HepG2 (cell line): ENCODE results near the gene WRAP73. TPM values are rescaled to one million over a fixed set of nuclear protein-coding genes. Genes with fewer than 3 reads are reported as not detected.

Experiments used
- BRCA1 ChIP-seq: sonication (generic); formaldehyde crosslinking; IDR thresholded peaks from 2 replicates; pipeline ENCODE4 v1.4.0; 2020; ENCODE audit warnings: missing genetic modification reagents
- GATAD1 ChIP-seq: IDR thresholded peaks from 2 replicates; pipeline ENCODE4 v1.6.1; 2016; ENCODE audit warnings: missing genetic modification reagents, missing compliant biosample characterization
- IRF2 ChIP-seq: IDR thresholded peaks from 2 replicates; pipeline ENCODE4 v1.6.1; 2018; ENCODE audit warnings: missing genetic modification reagents, missing compliant biosample characterization
- MLX ChIP-seq: IDR thresholded peaks from 2 replicates; pipeline ENCODE4 v1.6.1; 2016
- MXD1 ChIP-seq: sonication (generic); formaldehyde crosslinking; IDR thresholded peaks from 2 replicates; pipeline ENCODE4 v1.4.0; 2020; ENCODE audit warnings: mild to moderate bottlenecking, missing genetic modification reagents
- NFRKB ChIP-seq: fragments of 450-650 bp; IDR thresholded peaks from 2 replicates; pipeline ENCODE4 v1.6.1; 2017
- NKX3-1 ChIP-seq: sonication (generic); formaldehyde crosslinking; IDR thresholded peaks from 2 replicates; pipeline ENCODE4 v1.5.0; 2020; ENCODE audit warnings: missing genetic modification reagents
- NR1H2 ChIP-seq: sonication (generic); formaldehyde crosslinking; IDR thresholded peaks from 2 replicates; pipeline ENCODE4 v1.8.1; 2022; ENCODE audit warnings: low read depth, missing genetic modification reagents, borderline replicate concordance
- NR2F6 ChIP-seq, 2 experiments: IDR thresholded peaks; 2 replicates each; pipeline ENCODE4 v1.6.1; 2016; ENCODE audit warnings: antibody characterized with exemption in 1 of 2, mild to moderate bottlenecking in 1 of 2
- POGK ChIP-seq: sonication (generic); formaldehyde crosslinking; conservative IDR thresholded peaks from 2 replicates; pipeline ENCODE4 v1.8.0; 2022; ENCODE audit warnings: mild to moderate bottlenecking, moderate library complexity, missing genetic modification reagents
- PREB ChIP-seq: sonication (generic); formaldehyde crosslinking; IDR thresholded peaks from 2 replicates; pipeline ENCODE4 v1.4.0; 2020; ENCODE audit warnings: missing genetic modification reagents
- SAP130 ChIP-seq: IDR thresholded peaks from 2 replicates; pipeline ENCODE4 v1.6.1; 2016; ENCODE audit warnings: low read depth
- SKI ChIP-seq: fragments of 450-650 bp; IDR thresholded peaks from one replicate; pipeline ENCODE4 v1.6.1; 2018; ENCODE audit warnings: mild to moderate bottlenecking; ENCODE audit not compliant: partially characterized antibody
- SP1 ChIP-seq, 2 experiments: fragments of 450-650 bp in 1 of 2; sonication (generic) in 1 of 2; formaldehyde crosslinking in 1 of 2; IDR thresholded peaks; 2 replicates each; pipeline versions ENCODE4 v1.4.0 to v1.6.1; 2016 to 2020; ENCODE audit warnings: missing genetic modification reagents in 1 of 2
- SRSF1 ChIP-seq: fragments of 200-400 bp; formaldehyde crosslinking; optimal IDR thresholded peaks from 2 replicates; pipeline ENCODE3; 2017; ENCODE audit warnings: mild to moderate bottlenecking, low read depth, low read length, moderate library complexity
- TFAP4 ChIP-seq: sonication (generic); IDR thresholded peaks from 2 replicates; pipeline ENCODE4 v1.6.1; 2016; ENCODE audit warnings: low read depth, borderline replicate concordance
- TGIF2 ChIP-seq: IDR thresholded peaks from 2 replicates; pipeline ENCODE4 v1.6.1; 2016; ENCODE audit warnings: control low read depth, missing compliant biosample characterization
- ZFY ChIP-seq: sonication (generic); formaldehyde crosslinking; IDR thresholded peaks from 2 replicates; pipeline ENCODE4 v1.4.0; 2020; ENCODE audit warnings: missing genetic modification reagents
- ZHX1 ChIP-seq: sonication (generic); formaldehyde crosslinking; IDR thresholded peaks from 2 replicates; pipeline ENCODE4 v1.8.1; 2022; ENCODE audit warnings: low read depth, mild to moderate bottlenecking, missing genetic modification reagents
- ZNF263 ChIP-seq: sonication (generic); formaldehyde crosslinking; IDR thresholded peaks from 2 replicates; pipeline ENCODE4 v1.4.0; 2020; ENCODE audit warnings: missing genetic modification reagents
- ZNF558 ChIP-seq: sonication (generic); formaldehyde crosslinking; IDR thresholded peaks from 2 replicates; pipeline ENCODE4 v1.9.0; 2022; ENCODE audit warnings: mild to moderate bottlenecking, missing genetic modification reagents, borderline replicate concordance
- polyA plus RNA-seq, 8 experiments: library from polyadenylated mRNA; depleted of rRNA in 3 of 8; stranded (reverse) in 7 of 8; unstranded in 1 of 8; fragments of >200 nt; fragmentation: Illumina TruSeq in 4 of 8; extraction: Trizol in 4 of 8; gene quantifications; 2 replicates each; pipeline versions ENCODE4 v1.2.1 to v1.2.3, GENCODE V29; 2011 to 2016; ENCODE audit warnings: low read depth in 4 of 8, missing spikeins in 1 of 8, mixed read lengths in 1 of 8; ENCODE audit not compliant: insufficient read depth in 1 of 8
- total RNA-seq, 5 experiments: library from RNA; depleted of rRNA; stranded (reverse); fragments of >200 nt; fragmentation: Illumina TruSeq; extraction: Trizol; gene quantifications; 2 replicates each; pipeline ENCODE4 v1.2.3, GENCODE V29; 2016; ENCODE audit warnings: low read depth in 1 of 5

Gene WRAP73
- total and polyA plus RNA-seq, 2 of the 13 experiments (the other 11 are each of a cell fraction or from before 2014, with no cell fraction given), result 18.1 to 40.4 TPM

GRCh38 chr1:3624200-3625136 lies 25.4 kb downstream of the WRAP73 start, which contains the start of gene TPRG1L (continued):
- no peak for TF ChIP-seq NFRKB
- peak; percentile 22; the same call in 1 of the 2 replicates for TF ChIP-seq POGK (CRISPR knock-in tag)
- TF ChIP-seq ZNF558 (CRISPR knock-in tag), result no peak
- TF ChIP-seq SKI, result peak; percentile 49
- 0 out of 2 replicates have a peak, but pooled peaks have one; percentile 38 for TF ChIP-seq NR1H2 (CRISPR knock-in tag)
- peak; percentile 66; the same call in 1 of the 2 replicates for TF ChIP-seq TGIF2 (CRISPR knock-in tag)
- peak; percentile 72; the same call in 1 of the 2 replicates for TF ChIP-seq SP1 (IDR thresholded peaks at IDR 0.05)
- peak; percentile 92 for TF ChIP-seq SP1 (CRISPR knock-in tag; IDR thresholded peaks at IDR 0.05)
- TF ChIP-seq BRCA1 (CRISPR knock-in tag), result 0 out of 2 replicates have a peak, but pooled peaks have one; percentile 29
- TF ChIP-seq NKX3-1 (CRISPR knock-in tag), result 0 out of 2 replicates have a peak, but pooled peaks have one; percentile 44
- peak; percentile 65; the same call in 1 of the 2 replicates for TF ChIP-seq IRF2 (CRISPR knock-in tag)
- no peak for TF ChIP-seq TFAP4
- TF ChIP-seq ZHX1 (CRISPR knock-in tag), result 0 out of 2 replicates have a peak, but pooled peaks have one; percentile 37
- peak; percentile 87 for TF ChIP-seq GATAD1
- TF ChIP-seq NR2F6 (IDR thresholded peaks at IDR 0.05), result no peak
- 0 out of 2 replicates have a peak, but pooled peaks have one; percentile 10 for TF ChIP-seq NR2F6 (CRISPR knock-in tag; IDR thresholded peaks at IDR 0.05)
- no peak for TF ChIP-seq MLX (CRISPR knock-in tag)
- no peak for TF ChIP-seq PREB (CRISPR knock-in tag)
- TF ChIP-seq ZNF263 (CRISPR knock-in tag), result 0 out of 2 replicates have a peak, but pooled peaks have one; percentile 27
- 0 out of 2 replicates have a peak, but pooled peaks have one; percentile 51 for TF ChIP-seq MXD1
- peak; percentile 55 for TF ChIP-seq SRSF1
- peak; percentile 95 for TF ChIP-seq SAP130 (CRISPR knock-in tag)
- peak; percentile 68 for TF ChIP-seq ZFY (CRISPR knock-in tag)
